Hepatocyte (in vitro differentiated cells): ENCODE measurements around the gene STX3.

Experiments
- CTCF ChIP-seq: fragments of 200-600 bp; sonication (generic); IDR thresholded peaks from 2 replicates; pipeline ENCODE4 v1.5.1; 2016; ENCODE audit warnings: antibody characterized with exemption, mild to moderate bottlenecking; ENCODE audit not compliant: poor library complexity
- EZH2 ChIP-seq: fragments of 200-600 bp; sonication (generic); IDR thresholded peaks from 2 replicates; pipeline ENCODE4 v1.6.1; 2016; ENCODE audit warnings: antibody characterized with exemption, mild to moderate bottlenecking, borderline replicate concordance
- EZH2phosphoT487 ChIP-seq: fragments of 200-600 bp; sonication (generic); IDR thresholded peaks from one replicate; pipeline ENCODE4 v1.6.1; 2018; ENCODE audit warnings: antibody characterized with exemption, mild to moderate bottlenecking, low read depth, moderate library complexity; ENCODE audit not compliant: unreplicated experiment, severe bottlenecking

- TF ChIP-seq CTCF (no peak), EZH2 (no peak), EZH2phosphoT487 (no peak)
Observed at GRCh38 chr11:59849129-59849528, 94.0 kb downstream of the STX3 start.
